ENCODE results near the gene OR6F1.
"Not testable (repeated sequence)": the region's sequence is repeated elsewhere in the genome, so short reads cannot be mapped to it uniquely, and the experiment has no call there.

GRCh38 chr1:247754311-247754710, 37.9 kb upstream of the OR6F1 start:
- TF ChIP-seq PATZ1 (CRISPR knock-in tag; IDR thresholded peaks at IDR 0.05; ENCODE audit: borderline replicate concordance); ZFP30 (CRISPR knock-in tag; IDR thresholded peaks at IDR 0.05); RARB (CRISPR knock-in tag; IDR thresholded peaks at IDR 0.05); ZC3H10 (CRISPR knock-in tag; IDR thresholded peaks at IDR 0.05); SNAI2 (CRISPR knock-in tag; IDR thresholded peaks at IDR 0.05); TOX (CRISPR knock-in tag; IDR thresholded peaks at IDR 0.05; ENCODE audit: borderline replicate concordance); ARNTL (CRISPR knock-in tag; IDR thresholded peaks at IDR 0.05; ENCODE audit: borderline replicate concordance, low read depth); ZFP3 (CRISPR knock-in tag; IDR thresholded peaks at IDR 0.05): not testable (repeated sequence)

All from SK-N-SH treated with all-trans-retinoic acid at 6 μM for 48 hours (cell line).